WERI-Rb-1 (cell line): ENCODE measurements around the gene C5orf52.

Experiments used
- DNase-seq: peaks from one replicate; pipeline ENCODE4 v3.0.0-alpha.2; 2020
- H3K27ac ChIP-seq: fragments of 250-450 bp; sonication (Bioruptor Pico); 2 replicates; pipeline ENCODE4 v1.5.1; 2020; ENCODE audit warnings: mild to moderate bottlenecking, moderate library complexity
- H3K27me3 ChIP-seq: fragments of 250-450 bp; sonication (Bioruptor Pico); 2 replicates; pipeline ENCODE4 v1.5.1; 2021; ENCODE audit warnings: mild to moderate bottlenecking, low read depth, moderate library complexity; ENCODE audit not compliant: insufficient read depth, severe bottlenecking
- H3K36me3 ChIP-seq: fragments of 250-450 bp; sonication (Bioruptor Pico); 2 replicates; pipeline ENCODE4 v1.5.1; 2020; ENCODE audit warnings: mild to moderate bottlenecking, moderate library complexity
- H3K4me3 ChIP-seq: 2 replicates; pipeline ENCODE4 v1.5.1; 2011; ENCODE audit warnings: low read depth, mild to moderate bottlenecking, control low read depth, low read length
- H3K9me3 ChIP-seq: fragments of 250-450 bp; sonication (Bioruptor Pico); 2 replicates; pipeline ENCODE4 v1.5.1; 2021; ENCODE audit warnings: mild to moderate bottlenecking, moderate library complexity; ENCODE audit not compliant: severe bottlenecking
- CTCF ChIP-seq: IDR thresholded peaks from 2 replicates; pipeline ENCODE4 v1.5.1; 2011; ENCODE audit warnings: low read depth, mild to moderate bottlenecking, control low read depth, inconsistent platforms, low read length

C5orf52 gene

GRCh38 chr5:157648275-157648990 is 22.9 kb upstream of the C5orf52 start:
- DNase-seq: no peak
- no peaks in the 10 kb centered on the region for H3K27me3 ChIP-seq
- TF ChIP-seq CTCF: no peak

GRCh38 chr5:157649101-157649500 is 22.2 kb upstream of the C5orf52 start:
- no peaks in the 10 kb centered on the region for H3K27me3 ChIP-seq
- H3K27ac ChIP-seq: no peak overlapping the region
- H3K9me3 ChIP-seq: no peaks in the 10 kb centered on the region
- no peaks in the 10 kb centered on the region for H3K36me3 ChIP-seq
- no peak for DNase-seq
- no peak overlapping the region for H3K4me3 ChIP-seq
- no peak for TF ChIP-seq CTCF

More at GRCh38 chr5:157648275-157648990, 22.9 kb upstream of the C5orf52 start:
- no peaks in the 10 kb centered on the region for H3K36me3 ChIP-seq
- no peaks in the 10 kb centered on the region for H3K9me3 ChIP-seq
- no peak overlapping the region for H3K4me3 ChIP-seq
- H3K27ac ChIP-seq: no peak overlapping the region

- TF ChIP-seq CTCF: no peak
- Histone ChIP-seq H3K9me3 (no peaks in the 10 kb centered on the region), H3K36me3 (no peaks in the 10 kb centered on the region), H3K27me3 (no peaks in the 10 kb centered on the region), H3K4me3 (no peak overlapping the region), H3K27ac (no peak overlapping the region)
- DNase-seq: no peak
These were observed 20.2 kb upstream of the C5orf52 start for GRCh38 chr5:157650991-157651611.

- Histone ChIP-seq H3K27ac (no peak overlapping the region), H3K4me3 (no peak overlapping the region), H3K9me3 (no peaks in the 10 kb centered on the region), H3K27me3 (no peaks in the 10 kb centered on the region), H3K36me3 (no peaks in the 10 kb centered on the region)
- TF ChIP-seq CTCF: no peak
- no peak for DNase-seq
These were observed 19.5 kb upstream of the C5orf52 start for GRCh38 chr5:157651623-157652376.

- H3K27ac ChIP-seq: no peak within 1 kb of the TSS
- H3K9me3 ChIP-seq: peaks cover 2% of the 10 kb centered on the region
- H3K36me3 ChIP-seq: no peaks in the 10 kb centered on the region
- TF ChIP-seq CTCF: no peak
- H3K4me3 ChIP-seq: no peak within 1 kb of the TSS
- no peak for DNase-seq
- no peaks in the 10 kb centered on the region for H3K27me3 ChIP-seq
These were observed 19.0 kb upstream of the C5orf52 start, which contains the start of gene SOX30 for GRCh38 chr5:157652377-157652692. TSS of gene SOX30 (minus strand) at chr5:157652438. CDS start at chr5:157652078, 360 bp downstream.
